H9 (cell line): ENCODE measurements around the gene C6orf15. TPM values are rescaled to one million over a fixed set of nuclear protein-coding genes. Genes with fewer than 3 reads are reported as not detected.

ENCODE experiments used
- DNase-seq: peaks from one replicate; pipeline ENCODE4 v3.0.0-alpha.2; 2017
- H2AFZ ChIP-seq: one replicate; pipeline ENCODE4 v1.6.1; 2013; ENCODE audit warnings: mild to moderate bottlenecking, low read length, control low read depth, moderate library complexity
- H2AK5ac ChIP-seq: 2 replicates; pipeline ENCODE4 v1.6.1; 2013; ENCODE audit warnings: low read length, control low read depth, mixed read lengths; ENCODE audit not compliant: insufficient read length
- H2BK120ac ChIP-seq: one replicate; pipeline ENCODE4 v1.6.1; 2013; ENCODE audit warnings: low read depth, mild to moderate bottlenecking, low read length, control low read depth, inconsistent platforms; ENCODE audit not compliant: poor library complexity, severe bottlenecking
- H2BK12ac ChIP-seq: 2 replicates; pipeline ENCODE4 v1.6.1; 2013; ENCODE audit warnings: low read length, control low read depth, mixed read lengths, low read depth; ENCODE audit not compliant: insufficient read length
- H2BK15ac ChIP-seq: 2 replicates; pipeline ENCODE4 v1.6.1; 2013; ENCODE audit warnings: low read depth, low read length, control low read depth
- H2BK20ac ChIP-seq: one replicate; pipeline ENCODE4 v1.6.1; 2013; ENCODE audit warnings: low read depth, mild to moderate bottlenecking, low read length, control low read depth, inconsistent platforms; ENCODE audit not compliant: poor library complexity, severe bottlenecking
- H2BK5ac ChIP-seq: 2 replicates; pipeline ENCODE4 v1.6.1; 2013; ENCODE audit warnings: low read length, control low read depth, mixed read lengths; ENCODE audit not compliant: insufficient read length
- H3K14ac ChIP-seq: 2 replicates; pipeline ENCODE4 v1.6.1; 2013; ENCODE audit warnings: low read length, control low read depth; ENCODE audit not compliant: insufficient read depth
- H3K18ac ChIP-seq: 2 replicates; pipeline ENCODE4 v1.6.1; 2013; ENCODE audit warnings: low read depth, mild to moderate bottlenecking, mixed read lengths, low read length, control low read depth; ENCODE audit not compliant: insufficient read length
- H3K23ac ChIP-seq: 2 replicates; pipeline ENCODE4 v1.6.1; 2013; ENCODE audit warnings: low read length, control low read depth, mixed read lengths, low read depth; ENCODE audit not compliant: insufficient read length
- H3K23me2 ChIP-seq: 2 replicates; pipeline ENCODE4 v1.6.1; 2013; ENCODE audit warnings: low read depth, mild to moderate bottlenecking, mixed read lengths, low read length, control low read depth; ENCODE audit not compliant: insufficient read length, poor library complexity, severe bottlenecking
- H3K27ac ChIP-seq: 2 replicates; pipeline ENCODE4 v1.5.1; 2013; ENCODE audit warnings: low read length, control low read depth, mixed read lengths, low read depth; ENCODE audit not compliant: insufficient read length
- H3K27me3 ChIP-seq: 2 replicates; pipeline ENCODE4 v1.6.1; 2013; ENCODE audit warnings: low read length, control low read depth, inconsistent platforms; ENCODE audit not compliant: insufficient read depth
- H3K4ac ChIP-seq: 2 replicates; pipeline ENCODE4 v1.6.1; 2013; ENCODE audit warnings: low read depth, mild to moderate bottlenecking, control low read depth, inconsistent platforms, low read length, moderate library complexity
- H3K4me1 ChIP-seq: 2 replicates; pipeline ENCODE4 v1.6.1; 2013; ENCODE audit warnings: low read length, control low read depth, inconsistent platforms; ENCODE audit not compliant: insufficient read depth
- H3K4me2 ChIP-seq: 2 replicates; pipeline ENCODE4 v1.6.1; 2013; ENCODE audit warnings: low read length, control low read depth, mixed read lengths; ENCODE audit not compliant: insufficient read length, insufficient read depth
- H3K56ac ChIP-seq: 2 replicates; pipeline ENCODE4 v1.6.1; 2013; ENCODE audit warnings: low read depth, mild to moderate bottlenecking, mixed read lengths, low read length, control low read depth; ENCODE audit not compliant: insufficient read length
- H3K79me1 ChIP-seq: 2 replicates; pipeline ENCODE4 v1.6.1; 2013; ENCODE audit warnings: low read depth, mild to moderate bottlenecking, moderate library complexity, low read length, control low read depth, inconsistent platforms; ENCODE audit not compliant: insufficient read depth, poor library complexity, severe bottlenecking
- H3K79me2 ChIP-seq: 2 replicates; pipeline ENCODE4 v1.6.1; 2013; ENCODE audit warnings: low read length, control low read depth, inconsistent platforms; ENCODE audit not compliant: insufficient read depth
- H3K9ac ChIP-seq: 2 replicates; pipeline ENCODE4 v1.6.1; 2013; ENCODE audit warnings: low read length, control low read depth, mixed read lengths; ENCODE audit not compliant: insufficient read length; ENCODE audit errors: extremely low read depth
- H3K9me3 ChIP-seq: one replicate; pipeline ENCODE4 v1.6.1; 2013; ENCODE audit warnings: low read depth, low read length, inconsistent platforms; ENCODE audit not compliant: control insufficient read depth
- H3T11ph ChIP-seq: one replicate; pipeline ENCODE4 v1.6.1; 2013; ENCODE audit warnings: mild to moderate bottlenecking, low read length, control low read depth, inconsistent platforms
- H4K20me1 ChIP-seq: one replicate; pipeline ENCODE4 v1.6.1; 2013; ENCODE audit not compliant: control insufficient read depth, insufficient read length, insufficient read depth
- H4K5ac ChIP-seq: 2 replicates; pipeline ENCODE4 v1.6.1; 2013; ENCODE audit warnings: low read depth, mild to moderate bottlenecking, mixed read lengths, low read length, control low read depth; ENCODE audit not compliant: insufficient read length
- H4K8ac ChIP-seq: replicated peaks from 2 replicates; pipeline ENCODE4 v1.6.1; 2013; ENCODE audit warnings: low read length, control low read depth, mixed read lengths, low read depth; ENCODE audit not compliant: insufficient read length
- H4K91ac ChIP-seq: 2 replicates; pipeline ENCODE4 v1.6.1; 2013; ENCODE audit warnings: low read depth, mild to moderate bottlenecking, moderate library complexity, mixed read lengths, low read length, control low read depth; ENCODE audit not compliant: insufficient read length
- H3K27ac Mint-ChIP-seq, 3 experiments: 2 replicates in 2 of 3; 3 replicates in 1 of 3; pipeline ENCODE4 v1.8.0; 2020 to 2021; ENCODE audit warnings: mixed read lengths in 3 of 3, mild to moderate bottlenecking in 1 of 3, moderate library complexity in 1 of 3
- H3K27me3 Mint-ChIP-seq: 2 replicates; pipeline ENCODE4 v1.8.0; 2021; ENCODE audit warnings: low read depth, mild to moderate bottlenecking, moderate library complexity, mixed read lengths
- H3K36me3 Mint-ChIP-seq, 3 experiments: 2 replicates in 2 of 3; 3 replicates in 1 of 3; pipeline ENCODE4 v1.8.0; 2020 to 2021; ENCODE audit warnings: low read depth in 3 of 3, mixed read lengths in 3 of 3; ENCODE audit not compliant: insufficient read depth in 1 of 3
- H3K4me1 Mint-ChIP-seq, 2 experiments: 2 replicates each; pipeline ENCODE4 v1.8.0; 2020; ENCODE audit warnings: mixed read lengths in 2 of 2
- H3K4me3 Mint-ChIP-seq, 2 experiments: 2 replicates in 1 of 2; 3 replicates in 1 of 2; pipeline ENCODE4 v1.8.0; 2020 to 2021; ENCODE audit warnings: mild to moderate bottlenecking in 2 of 2, mixed read lengths in 2 of 2, moderate library complexity in 1 of 2
- H3K9me3 Mint-ChIP-seq, 2 experiments: 2 replicates in 1 of 2; 3 replicates in 1 of 2; pipeline ENCODE4 v1.8.0; 2020; ENCODE audit warnings: mild to moderate bottlenecking in 2 of 2, mixed read lengths in 2 of 2, moderate library complexity in 1 of 2
- WGBS: extraction: QIAGEN DNeasy Blood & Tissue Kit; methylation state at CpG from one replicate; pipeline ENCODE4 v1.1.7; 2013; ENCODE audit warnings: missing lambda C conversion rate, low lambda C conversion rate, mixed read lengths; ENCODE audit not compliant: insufficient read length; ENCODE audit errors: extremely low coverage; 5-methylcytosine and 5-hydroxymethylcytosine counted together
- total RNA-seq: library from RNA; stranded (reverse); gene quantifications from 2 replicates; pipeline ENCODE4 v1.2.1, GENCODE V29; 2021
- TF ChIP-seq, protein P1 (sequence below): fragments of 200-600 bp; sonication (generic); conservative IDR thresholded peaks from 3 replicates; pipeline ENCODE4 v1.8.0; 2021; ENCODE audit warnings: antibody characterized with exemption, mild to moderate bottlenecking

Gene C6orf15
- total RNA-seq, 1 experiment from 2014 or later, result not detected

DNA sequence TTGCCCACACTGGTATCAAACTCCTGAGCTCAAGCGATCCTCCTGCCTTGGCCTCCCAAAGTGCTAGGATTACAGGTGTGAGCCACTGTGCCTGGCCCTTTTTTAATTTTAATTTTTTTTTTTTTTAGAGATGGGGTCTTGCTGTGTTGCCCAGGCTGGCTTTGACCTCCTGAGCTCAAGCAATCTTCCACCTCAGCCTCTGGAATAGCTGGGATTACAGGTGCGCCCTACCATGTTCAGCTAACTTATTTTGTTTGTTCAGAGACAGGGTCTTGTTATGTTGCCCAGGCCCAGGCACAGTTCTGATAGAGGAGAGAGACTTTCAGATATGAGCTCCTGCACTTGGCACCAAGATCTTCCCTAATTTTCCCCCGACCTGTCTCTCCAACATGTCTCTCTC lies 18.4 kb upstream of the C6orf15 start:
- Histone ChIP-seq H2BK5ac (no peak overlapping the region), H3K9me3 (no peaks in the 10 kb centered on the region), H3K79me1 (no peaks in the 10 kb centered on the region), H3K27ac (no peak overlapping the region), H2BK12ac (no peak overlapping the region), H4K8ac (no peak overlapping the region), H4K20me1 (no peaks in the 10 kb centered on the region), H3K56ac (no peak overlapping the region), H3K4ac (no peak overlapping the region), H2BK15ac (no peak overlapping the region), H2AK5ac (no peak overlapping the region), H2AFZ (no peak overlapping the region), H3K79me2 (no peaks in the 10 kb centered on the region), H3T11ph (no peak overlapping the region), H2BK20ac (no peak overlapping the region), H3K23me2 (no peaks in the 10 kb centered on the region), H4K5ac (no peak overlapping the region), H3K27me3 (no peaks in the 10 kb centered on the region), H4K91ac (no peak overlapping the region), H3K9ac (no peak overlapping the region), H3K14ac (no peak overlapping the region), H3K18ac (no peak overlapping the region), H3K4me2 (no peak overlapping the region), H2BK120ac (no peak overlapping the region), H3K23ac (no peak overlapping the region), H3K4me1 (no peaks in the 10 kb centered on the region)
- H3K4me1 Mint-ChIP-seq, result peaks cover 29 to 34% of the 10 kb centered on the region in 2 experiments
- peaks cover 8% of the 10 kb centered on the region for H3K27me3 Mint-ChIP-seq
- DNase-seq, result no peak
- no peak overlapping the region for H3K4me3 Mint-ChIP-seq
- WGBS, result no CpG with 5 or more reads among the region's 3 CpGs
- no peaks in the 10 kb centered on the region for H3K36me3 Mint-ChIP-seq
- H3K27ac Mint-ChIP-seq, result no peak overlapping the region
- TF ChIP-seq, protein P1, sequence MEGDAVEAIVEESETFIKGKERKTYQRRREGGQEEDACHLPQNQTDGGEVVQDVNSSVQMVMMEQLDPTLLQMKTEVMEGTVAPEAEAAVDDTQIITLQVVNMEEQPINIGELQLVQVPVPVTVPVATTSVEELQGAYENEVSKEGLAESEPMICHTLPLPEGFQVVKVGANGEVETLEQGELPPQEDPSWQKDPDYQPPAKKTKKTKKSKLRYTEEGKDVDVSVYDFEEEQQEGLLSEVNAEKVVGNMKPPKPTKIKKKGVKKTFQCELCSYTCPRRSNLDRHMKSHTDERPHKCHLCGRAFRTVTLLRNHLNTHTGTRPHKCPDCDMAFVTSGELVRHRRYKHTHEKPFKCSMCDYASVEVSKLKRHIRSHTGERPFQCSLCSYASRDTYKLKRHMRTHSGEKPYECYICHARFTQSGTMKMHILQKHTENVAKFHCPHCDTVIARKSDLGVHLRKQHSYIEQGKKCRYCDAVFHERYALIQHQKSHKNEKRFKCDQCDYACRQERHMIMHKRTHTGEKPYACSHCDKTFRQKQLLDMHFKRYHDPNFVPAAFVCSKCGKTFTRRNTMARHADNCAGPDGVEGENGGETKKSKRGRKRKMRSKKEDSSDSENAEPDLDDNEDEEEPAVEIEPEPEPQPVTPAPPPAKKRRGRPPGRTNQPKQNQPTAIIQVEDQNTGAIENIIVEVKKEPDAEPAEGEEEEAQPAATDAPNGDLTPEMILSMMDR, result no peak
- H3K9me3 Mint-ChIP-seq, result no peaks in the 10 kb centered on the region; a peak in 1 of 5 replicates
